GM12864 (cell line): ENCODE data around the gene TMPRSS9.

Experiments
- DNase-seq: peaks from one replicate; pipeline ENCODE4 v3.0.0-alpha.2; 2011; ENCODE audit warnings: low read depth
- H3K4me3 ChIP-seq: 2 replicates; pipeline ENCODE4 v1.5.1; 2011; ENCODE audit warnings: mild to moderate bottlenecking, low read depth, low read length, control low read depth
- CTCF ChIP-seq: IDR thresholded peaks from 2 replicates; pipeline ENCODE4 v1.5.1; 2011; ENCODE audit warnings: low read depth, mild to moderate bottlenecking, moderate library complexity, low read length, control low read depth, inconsistent platforms; ENCODE audit errors: missing control alignments

The TMPRSS9 gene

DNA sequence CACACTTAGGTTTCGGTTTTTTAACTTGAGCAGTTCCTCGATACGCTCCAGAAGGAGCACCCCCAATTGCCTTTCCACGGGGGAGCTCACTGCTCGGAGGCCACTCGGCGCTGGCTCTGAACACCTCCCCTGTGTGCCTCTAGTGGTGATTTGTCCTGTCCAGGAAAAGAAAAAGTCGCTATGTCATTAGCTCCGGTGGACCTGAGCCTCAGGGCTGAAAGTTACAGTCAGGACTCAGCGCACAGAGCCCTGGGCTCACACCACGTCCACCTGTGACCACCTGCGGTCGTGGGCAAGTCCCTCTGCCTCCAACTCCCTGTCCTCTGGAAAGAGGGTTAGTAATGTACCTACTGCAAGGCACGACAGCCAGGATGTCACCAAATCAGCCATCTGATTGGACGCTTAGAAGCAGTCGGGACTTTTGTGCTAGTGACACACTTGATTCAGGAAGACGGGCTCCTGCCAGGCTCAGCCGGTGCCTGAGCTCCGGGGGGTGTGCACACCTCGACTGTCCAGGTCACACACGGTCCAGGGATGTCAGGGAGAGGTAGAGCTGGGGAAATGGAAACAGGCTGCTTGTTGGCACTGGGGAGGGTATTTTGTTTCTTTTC is 3.9 kb upstream of the TMPRSS9 start:
- no peak overlapping the region for H3K4me3 ChIP-seq
- TF ChIP-seq CTCF, result no peak
- no peak for DNase-seq

- DNase-seq, result no peak
- no peak overlapping the region for H3K4me3 ChIP-seq
- TF ChIP-seq CTCF, result no peak
Measured at GRCh38 chr19:2357279-2358206, 2.5 kb upstream of the TMPRSS9 start.

DNA sequence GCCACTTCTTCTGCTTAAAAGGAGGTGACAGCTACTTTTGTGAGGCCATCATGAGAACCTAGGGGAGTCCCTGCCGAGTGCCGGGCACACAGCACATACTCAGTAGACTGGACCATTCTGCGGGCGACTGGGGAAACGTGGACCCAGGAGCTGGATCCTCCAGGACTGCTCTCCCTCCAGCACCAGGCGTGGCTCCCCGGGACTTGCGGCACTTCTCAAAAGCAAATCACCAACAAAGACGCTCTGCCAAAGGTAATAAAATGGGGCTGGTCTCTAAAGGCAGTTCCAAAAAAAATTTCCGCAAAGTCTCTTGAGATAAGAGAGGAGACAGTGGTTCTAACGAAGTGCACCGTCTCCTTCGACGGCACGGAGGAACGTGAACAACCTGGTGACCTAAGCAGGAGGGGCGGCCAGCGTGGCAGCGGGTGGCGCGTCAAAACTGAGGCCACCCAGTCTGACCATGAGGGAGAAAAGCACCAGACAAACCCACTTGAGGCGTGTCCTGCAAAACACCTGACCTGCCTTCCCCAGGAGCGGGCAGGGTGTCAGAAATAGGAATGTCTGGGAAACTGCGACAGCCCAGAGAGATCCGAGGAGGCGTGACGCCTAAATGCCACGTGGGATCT is 1.4 kb upstream of the TMPRSS9 start:
- no peak for DNase-seq
- no peak overlapping the region for H3K4me3 ChIP-seq
- TF ChIP-seq CTCF, result no peak

GRCh38 chr19:2360833-2361232 is 768 bp downstream of the TMPRSS9 start:
- DNase-seq, result no peak
- TF ChIP-seq CTCF, result no peak
- H3K4me3 ChIP-seq, result no peak overlapping the region

DNA sequence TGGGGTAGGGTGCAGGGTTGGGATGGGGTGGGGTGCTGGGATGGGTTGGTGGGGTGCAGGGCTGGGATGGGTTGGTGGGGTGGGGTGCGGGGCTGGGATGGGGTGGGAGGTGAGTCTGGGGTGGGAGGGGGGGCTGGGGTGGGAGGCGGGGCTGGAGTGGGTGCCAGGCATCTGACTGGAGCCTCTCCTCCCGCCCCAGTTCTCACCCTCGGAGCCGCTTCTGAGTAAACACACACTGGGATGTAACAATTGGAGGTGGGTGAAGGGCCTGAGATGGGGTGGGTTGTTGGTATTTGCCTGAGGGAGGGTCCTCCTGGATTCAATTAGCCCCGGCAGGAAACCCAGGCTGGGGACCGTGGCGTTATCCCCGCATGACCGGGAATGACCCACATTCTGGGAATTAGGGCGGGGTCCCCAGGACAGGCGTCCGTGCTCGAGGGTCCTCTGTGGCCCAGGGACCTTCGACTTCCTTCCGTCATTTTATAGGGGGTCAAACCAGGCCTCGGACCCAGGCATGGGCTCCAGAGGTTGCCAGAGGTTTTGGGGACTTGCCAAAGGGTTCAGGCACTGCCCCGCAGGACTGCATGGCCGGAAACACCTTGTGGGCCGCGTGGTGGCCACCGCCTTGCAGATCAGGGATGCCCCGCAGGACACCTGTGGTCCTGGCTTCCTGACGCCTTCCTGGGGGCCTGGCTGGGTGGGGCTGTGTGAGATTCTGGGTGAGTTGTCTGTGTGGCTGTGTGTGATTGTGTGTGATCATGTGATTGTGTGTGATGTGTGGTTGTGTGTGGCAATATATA is 1.4 kb downstream of the TMPRSS9 start:
- no peak overlapping the region for H3K4me3 ChIP-seq
- TF ChIP-seq CTCF, result no peak
- DNase-seq, result no peak

GRCh38 chr19:2362046-2362969 is 2.2 kb downstream of the TMPRSS9 start:
- TF ChIP-seq CTCF, result no peak
- no peak overlapping the region for H3K4me3 ChIP-seq
- DNase-seq, result no peak
